HEK293T (cell line): Measurements from ENCODE around the gene MARVELD1.

ENCODE experiments used
- BHLHE40 ChIP-seq: fragments of 450-650 bp; IDR thresholded peaks from 2 replicates; pipeline ENCODE4 v1.6.1; 2016; ENCODE audit warnings: mild to moderate bottlenecking, moderate library complexity, borderline replicate concordance
- CTBP1 ChIP-seq: fragments of 450-650 bp; IDR thresholded peaks from 2 replicates; pipeline ENCODE4 v1.6.1; 2016; ENCODE audit warnings: borderline replicate concordance
- FOXA1 ChIP-seq: fragments of 450-650 bp; IDR thresholded peaks from 2 replicates; pipeline ENCODE4 v1.6.1; 2016; ENCODE audit warnings: mild to moderate bottlenecking
- FOXK2 ChIP-seq: fragments of 450-650 bp; IDR thresholded peaks from 2 replicates; pipeline ENCODE4 v1.6.1; 2016; ENCODE audit warnings: mild to moderate bottlenecking
- FOXM1 ChIP-seq: fragments of 450-650 bp; IDR thresholded peaks from 2 replicates; pipeline ENCODE4 v1.6.1; 2017; ENCODE audit warnings: mild to moderate bottlenecking, borderline replicate concordance
- HDGF ChIP-seq: fragments of 450-650 bp; IDR thresholded peaks from 2 replicates; pipeline ENCODE4 v1.6.1; 2017; ENCODE audit warnings: antibody characterized with exemption, borderline replicate concordance
- NFRKB ChIP-seq: fragments of 450-650 bp; IDR thresholded peaks from 2 replicates; pipeline ENCODE4 v1.6.1; 2016; ENCODE audit warnings: mild to moderate bottlenecking, moderate library complexity
- SP1 ChIP-seq: fragments of 450-650 bp; IDR thresholded peaks from 2 replicates; pipeline ENCODE4 v1.6.1; 2017
- SUZ12 ChIP-seq: fragments of 450-650 bp; IDR thresholded peaks from 2 replicates; pipeline ENCODE4 v1.6.1; 2016; ENCODE audit warnings: mild to moderate bottlenecking
- TARDBP ChIP-seq: fragments of 450-650 bp; IDR thresholded peaks from 2 replicates; pipeline ENCODE4 v1.6.1; 2016
- TF ChIP-seq, protein P1 (sequence below): fragments of 450-650 bp; IDR thresholded peaks from 2 replicates; pipeline ENCODE4 v1.6.1; 2016

DNA sequence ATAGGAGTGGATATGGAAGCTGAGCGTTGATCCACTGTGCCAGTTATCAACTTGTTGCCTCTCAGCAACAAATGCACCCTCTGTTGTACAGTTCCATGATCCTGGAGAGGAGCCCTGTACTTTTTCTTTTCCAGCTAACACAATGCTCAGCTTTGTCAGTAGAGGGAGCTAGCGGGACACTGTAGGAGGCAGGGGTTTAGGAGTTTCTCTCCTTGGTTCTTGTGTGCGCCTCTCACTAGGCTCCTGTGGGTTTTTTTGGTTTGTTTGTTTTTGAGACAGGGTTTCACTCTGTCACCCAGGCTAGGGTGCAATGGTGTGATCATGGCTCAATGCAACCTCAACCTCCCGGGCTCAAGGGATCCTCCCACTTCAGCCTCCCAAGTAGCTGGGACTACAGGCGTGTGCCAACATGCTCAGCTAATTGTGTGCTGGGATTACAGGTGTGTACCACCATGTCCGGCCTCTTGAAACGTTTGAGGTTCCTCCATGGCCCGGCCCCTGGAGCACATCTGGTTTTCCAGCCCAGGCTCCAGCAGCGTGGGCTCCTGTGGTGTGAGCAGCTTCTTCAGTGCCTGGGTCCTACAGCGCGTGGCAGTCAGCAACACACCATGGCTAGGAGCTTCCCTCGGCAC lies 12.0 kb upstream of the MARVELD1 start:
- no peak for TF ChIP-seq FOXK2
- no peak for TF ChIP-seq SP1
- no peak for TF ChIP-seq BHLHE40
- TF ChIP-seq, protein P1, sequence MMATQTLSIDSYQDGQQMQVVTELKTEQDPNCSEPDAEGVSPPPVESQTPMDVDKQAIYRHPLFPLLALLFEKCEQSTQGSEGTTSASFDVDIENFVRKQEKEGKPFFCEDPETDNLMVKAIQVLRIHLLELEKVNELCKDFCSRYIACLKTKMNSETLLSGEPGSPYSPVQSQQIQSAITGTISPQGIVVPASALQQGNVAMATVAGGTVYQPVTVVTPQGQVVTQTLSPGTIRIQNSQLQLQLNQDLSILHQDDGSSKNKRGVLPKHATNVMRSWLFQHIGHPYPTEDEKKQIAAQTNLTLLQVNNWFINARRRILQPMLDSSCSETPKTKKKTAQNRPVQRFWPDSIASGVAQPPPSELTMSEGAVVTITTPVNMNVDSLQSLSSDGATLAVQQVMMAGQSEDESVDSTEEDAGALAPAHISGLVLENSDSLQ: no peak
- no peak for TF ChIP-seq SUZ12
- no peak for TF ChIP-seq HDGF
- no peak for TF ChIP-seq NFRKB
- TF ChIP-seq FOXM1: no peak
- no peak for TF ChIP-seq FOXA1
- TF ChIP-seq TARDBP: no peak
- no peak for TF ChIP-seq CTBP1
